Esophagus muscularis mucosa (tissue), 4 donors: ENCODE measurements around the gene ZNF195.
"Not testable (repeated sequence)": the region's sequence is repeated elsewhere in the genome, so short reads cannot be mapped to it uniquely, and the experiment has no call there.

Experiments
- CTCF ChIP-seq, 3 experiments: fragments of 200-600 bp in 2 of 3; fragments of 450-650 bp in 1 of 3; sonication (generic) in 2 of 3; IDR thresholded peaks; one replicate each; pipeline ENCODE4 v1.5.1; 2017 to 2019; ENCODE audit warnings: antibody characterized with exemption in 3 of 3, mild to moderate bottlenecking in 2 of 3, moderate library complexity in 1 of 3
- EP300 ChIP-seq: sonication (generic); formaldehyde crosslinking; IDR thresholded peaks from one replicate; pipeline ENCODE4 v1.6.1; 2017; ENCODE audit warnings: antibody characterized with exemption
- POLR2A ChIP-seq: fragments of 450-650 bp; IDR thresholded peaks from one replicate; pipeline ENCODE4 v1.6.1; 2017; ENCODE audit warnings: antibody characterized with exemption, moderate library complexity, mild to moderate bottlenecking, low read depth
- POLR2AphosphoS5 ChIP-seq, 2 donors: sonication (generic); formaldehyde crosslinking; IDR thresholded peaks; one replicate each; pipeline ENCODE4 v1.6.1; 2017; ENCODE audit warnings: antibody characterized with exemption in 2 of 2

- TF ChIP-seq CTCF (IDR thresholded peaks at IDR 0.05); POLR2AphosphoS5 (IDR thresholded peaks at IDR 0.05); EP300; POLR2A: not testable (repeated sequence)
These were observed 16.5 kb upstream of the ZNF195 start for GRCh38 chr11:3395468-3395867.
